Stimulated activated CD4-positive, alpha-beta T cell treated with anti-CD3 and anti-CD28 coated beads, Interleukin-12 subunit alpha, Interleukin-12 subunit beta, amount 100 ng/mL, for 24 hours (primary cell): ENCODE results near the gene CROT.

ENCODE experiments used
- DNase-seq, 2 experiments: peaks; one replicate each; pipeline ENCODE4 v3.0.0-alpha.2; 2020; ENCODE audit warnings: low read depth in 2 of 2

Gene CROT

DNA sequence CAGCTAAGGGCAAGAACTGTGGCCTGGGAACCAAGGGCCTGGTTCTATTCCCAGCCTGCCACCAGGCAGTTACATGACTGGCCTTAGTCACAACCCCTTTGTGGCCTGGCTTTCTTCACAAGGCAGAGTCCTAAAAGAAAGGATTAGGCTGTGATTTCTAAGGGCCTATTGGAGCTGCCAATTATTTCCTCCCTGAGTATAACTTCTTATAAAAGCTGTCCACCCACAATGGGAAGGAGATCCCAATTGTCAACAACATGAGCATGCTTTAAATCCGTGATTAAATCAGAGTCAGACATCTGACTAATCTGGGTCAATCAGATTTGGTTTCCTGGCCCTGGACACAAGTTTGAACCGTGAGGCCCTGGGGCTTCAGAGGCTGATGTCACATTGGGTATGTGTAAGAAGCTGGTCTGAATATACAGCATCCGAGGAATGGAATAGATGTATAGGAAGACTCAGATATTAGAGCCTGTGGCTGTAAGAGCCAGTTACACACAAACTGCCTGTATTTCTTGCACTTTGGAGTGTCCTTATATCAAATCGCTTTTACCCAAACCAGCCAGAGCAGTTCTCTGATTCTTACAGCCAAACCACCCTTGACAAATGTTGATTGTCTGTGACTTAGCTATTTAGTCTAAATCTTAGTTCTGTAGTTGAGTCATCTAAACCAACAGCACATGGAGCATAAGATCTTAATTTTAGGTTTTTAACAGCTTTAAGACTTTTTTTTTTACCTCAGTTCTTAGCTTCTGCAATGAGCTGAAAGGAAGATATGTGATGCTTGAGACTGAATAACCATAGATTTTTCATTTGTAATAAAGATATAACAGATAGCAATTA is 68.7 kb downstream of the CROT start:
- DNase-seq = no peak

DNA sequence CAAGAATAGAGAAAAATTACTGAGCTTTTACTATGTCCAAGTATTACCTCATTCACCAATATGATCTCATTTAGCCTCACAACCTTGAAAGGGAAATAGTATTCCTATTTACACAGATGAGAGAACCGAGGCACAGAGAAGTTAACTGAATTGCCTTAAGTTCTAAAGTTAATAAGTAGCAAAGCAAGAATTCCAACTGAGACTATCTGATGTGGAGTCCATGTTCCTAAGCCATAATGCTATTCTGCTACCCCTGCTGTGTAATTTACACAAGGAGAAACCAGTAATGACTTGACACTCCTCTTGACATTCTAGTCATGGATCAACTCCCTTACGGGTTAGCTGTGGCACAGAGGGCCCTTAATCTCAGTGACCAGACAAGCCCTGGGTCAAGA is 69.3 kb downstream of the CROT start:
- DNase-seq = no peak

DNA sequence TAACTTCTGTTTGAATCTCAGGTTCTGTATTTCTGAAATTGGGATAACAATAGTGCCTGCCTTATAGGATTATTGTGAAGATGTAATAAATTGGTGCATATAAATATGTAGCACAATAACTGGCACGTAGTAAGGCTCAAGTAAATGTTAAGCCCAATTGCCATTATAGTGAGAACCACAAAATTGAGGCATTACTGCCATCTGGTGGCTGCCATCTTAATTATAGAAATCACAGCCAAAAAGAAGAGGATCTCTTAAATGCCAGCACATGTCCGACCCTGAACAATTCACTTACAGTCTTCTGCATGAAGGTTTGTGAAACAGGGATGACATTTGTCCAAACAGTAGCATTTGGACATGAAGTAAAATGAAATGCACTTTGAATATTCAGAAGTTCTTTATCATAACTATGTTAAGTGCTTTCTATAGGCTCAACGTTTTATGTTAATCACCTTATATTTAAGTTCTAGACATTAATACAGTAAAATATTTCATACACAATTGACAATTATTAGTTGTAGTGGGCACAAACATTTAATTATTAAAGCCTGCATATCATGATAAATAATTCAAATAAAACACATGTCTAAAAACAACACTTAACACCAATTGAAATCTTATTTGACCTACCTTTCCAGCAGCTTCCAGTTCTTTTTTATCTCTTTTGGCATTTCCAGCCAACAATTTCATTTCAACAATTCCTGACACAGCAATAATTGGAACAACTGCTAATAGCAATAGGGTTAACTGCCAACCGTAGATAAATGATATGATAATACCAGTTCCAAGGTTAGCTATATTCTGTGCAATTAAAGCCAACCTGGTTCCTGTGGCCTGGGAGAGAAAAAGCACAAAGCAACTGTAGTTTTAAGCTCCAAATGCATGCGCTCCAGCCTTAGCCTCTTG is 71.5 kb downstream of the CROT start:
- DNase-seq = peak; percentile 38 to 56

DNA sequence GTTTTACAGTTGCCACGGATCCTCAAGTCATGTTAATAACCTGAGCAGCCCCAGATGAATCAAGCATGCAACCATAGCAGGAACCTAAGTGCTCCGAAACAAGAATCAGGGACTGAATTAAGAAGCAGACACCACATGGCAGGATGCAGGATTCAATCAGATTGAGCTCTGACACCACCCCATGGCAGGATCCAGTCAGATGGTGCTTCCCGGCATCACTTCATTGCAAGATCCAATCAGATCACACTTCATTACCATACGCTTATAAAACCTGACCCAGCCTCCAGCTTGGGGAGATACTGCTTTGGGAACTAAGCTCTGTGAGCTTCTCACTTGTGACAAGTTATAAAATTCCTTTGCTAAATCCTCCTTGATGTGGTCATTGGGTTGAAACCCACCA is 74.7 kb downstream of the CROT start:
- no peak for DNase-seq

DNA sequence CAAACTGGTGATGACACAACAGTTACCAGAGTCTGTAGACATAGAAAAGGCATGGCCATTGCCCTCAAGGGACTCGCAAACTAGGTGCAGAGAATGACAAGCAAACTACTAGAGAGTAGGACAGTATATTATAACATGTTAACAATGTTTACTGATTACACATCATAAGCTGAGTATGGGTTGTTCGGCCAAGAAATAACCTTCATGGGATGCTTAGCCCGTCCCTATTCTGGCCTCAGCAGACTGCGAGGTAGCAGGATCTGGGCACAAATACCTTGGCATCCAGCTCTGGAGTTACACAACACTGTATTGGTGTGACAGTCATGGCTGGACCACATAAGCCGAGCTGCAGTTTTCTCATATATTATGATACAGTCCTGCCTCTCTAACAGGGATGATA is 78.6 kb downstream of the CROT start:
- no peak for DNase-seq

DNA sequence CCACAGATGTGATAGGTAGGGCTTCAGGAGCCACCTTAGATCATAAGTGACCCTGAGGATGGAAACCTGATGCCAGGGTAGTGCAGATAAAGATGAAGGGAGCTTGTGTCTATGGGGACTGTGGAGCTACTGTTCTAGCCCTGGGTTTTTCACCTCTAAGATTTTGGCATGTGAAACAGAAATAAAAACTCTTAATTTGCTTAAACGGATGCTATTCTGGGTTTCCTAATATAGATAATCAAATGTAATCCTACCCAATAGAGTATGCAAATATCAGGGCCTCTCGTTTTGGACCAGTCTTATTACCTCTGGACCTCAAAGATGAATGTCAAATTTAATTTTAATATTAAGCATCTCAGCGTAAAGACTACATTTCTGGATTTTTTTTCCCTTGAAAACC is 80.7 kb downstream of the CROT start:
- no peak for DNase-seq

DNA sequence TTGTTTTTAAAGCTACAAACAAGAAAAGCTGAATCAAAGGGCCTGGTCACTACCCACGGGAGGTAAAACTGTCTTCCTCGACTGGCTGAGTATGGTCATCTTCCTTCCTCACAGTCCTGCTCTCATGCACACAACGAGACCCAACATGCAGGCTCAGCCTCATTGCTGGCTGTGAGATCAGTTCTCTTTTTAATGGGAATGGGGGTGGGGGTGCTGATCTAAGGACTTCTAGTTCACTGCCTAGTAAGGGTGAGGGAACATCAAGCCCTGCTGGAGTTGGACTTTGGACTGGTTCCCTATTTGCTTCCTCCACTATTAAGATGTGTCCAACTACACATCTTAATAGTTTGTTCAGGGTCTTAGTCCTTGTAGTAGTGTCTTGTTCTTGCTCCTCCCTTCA is 81.8 kb downstream of the CROT start:
- no peak for DNase-seq

DNA sequence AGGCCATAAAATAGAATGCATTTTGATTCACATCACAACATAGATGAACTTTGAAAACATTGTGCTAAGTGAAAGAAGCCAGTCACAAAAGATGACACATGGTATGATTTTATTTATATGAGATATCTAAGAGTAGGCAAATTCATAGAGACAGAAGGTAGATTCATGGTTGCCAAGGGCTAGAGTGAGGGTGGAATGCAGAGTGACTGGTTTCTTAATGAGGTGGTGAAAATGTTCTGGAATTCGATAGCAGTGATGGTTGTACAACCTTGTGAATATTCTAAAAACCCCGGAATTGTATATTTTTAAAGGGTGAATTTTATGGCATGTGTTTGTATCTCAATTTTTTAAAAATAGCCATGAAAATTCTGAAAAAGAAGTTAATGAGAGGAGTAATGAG is 87.1 kb downstream of the CROT start:
- DNase-seq = no peak

DNA sequence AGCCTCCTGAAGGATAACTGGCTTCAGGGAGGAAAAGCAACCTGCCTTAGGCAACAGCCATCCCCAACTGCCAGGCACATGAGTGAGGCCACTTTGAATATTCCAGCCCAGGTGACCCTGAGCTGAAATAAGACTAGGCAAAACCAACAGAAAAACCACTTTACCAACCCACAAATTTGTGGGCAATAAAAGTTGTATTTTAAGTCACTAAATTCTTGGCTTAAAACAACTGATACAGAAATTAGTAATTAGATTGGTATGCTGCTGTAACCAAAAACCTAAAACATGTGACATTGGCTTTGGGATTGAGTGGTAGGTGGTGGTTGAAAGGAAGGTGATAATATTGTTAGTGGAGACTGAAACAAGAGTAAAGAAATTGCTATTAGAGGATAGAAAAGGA is 90.1 kb downstream of the CROT start:
- DNase-seq = no peak

DNA sequence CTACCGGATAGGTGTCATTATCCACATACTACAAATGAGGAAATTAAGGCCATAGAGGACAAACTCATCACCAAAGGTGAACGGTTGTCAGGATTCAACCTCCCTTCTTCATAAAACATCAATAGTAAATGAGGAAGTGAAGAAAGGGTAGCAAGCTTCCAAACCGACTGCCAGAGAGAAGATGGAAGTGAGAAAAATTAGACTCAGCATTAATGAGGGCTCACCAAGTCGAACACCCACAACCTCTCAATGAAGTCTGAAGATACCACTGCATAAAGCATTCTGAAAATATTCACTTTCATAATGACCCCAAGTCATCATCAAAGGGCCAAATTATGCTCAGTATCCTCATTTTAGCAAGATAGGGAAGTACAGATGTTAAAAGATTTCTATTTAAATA is 100.4 kb downstream of the CROT start:
- no peak for DNase-seq

DNA sequence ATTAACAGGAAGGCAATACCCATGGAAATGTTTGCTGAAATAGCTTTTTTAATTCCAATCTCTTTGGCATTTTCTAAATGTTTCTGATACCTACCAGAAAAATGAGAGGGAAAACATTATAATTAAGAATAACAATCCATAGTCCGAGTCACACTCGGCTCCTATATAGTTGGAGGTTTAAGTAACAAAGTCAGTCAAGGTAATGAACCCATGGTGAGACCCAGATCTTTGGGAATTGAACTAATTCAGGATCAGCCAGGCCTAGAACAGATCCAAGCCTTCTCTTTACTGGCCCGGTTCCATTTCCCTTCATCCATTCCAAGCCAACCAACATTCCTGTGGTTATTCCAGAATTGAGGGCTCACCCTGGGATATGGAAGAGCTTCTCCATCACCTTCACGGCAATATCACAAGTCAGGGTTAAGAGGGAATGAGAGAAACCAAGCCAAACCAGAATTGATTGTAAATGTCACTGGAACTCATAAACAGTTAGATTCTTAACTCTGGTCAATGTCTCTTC is 101.7 kb downstream of the CROT start:
- DNase-seq = no peak

DNA sequence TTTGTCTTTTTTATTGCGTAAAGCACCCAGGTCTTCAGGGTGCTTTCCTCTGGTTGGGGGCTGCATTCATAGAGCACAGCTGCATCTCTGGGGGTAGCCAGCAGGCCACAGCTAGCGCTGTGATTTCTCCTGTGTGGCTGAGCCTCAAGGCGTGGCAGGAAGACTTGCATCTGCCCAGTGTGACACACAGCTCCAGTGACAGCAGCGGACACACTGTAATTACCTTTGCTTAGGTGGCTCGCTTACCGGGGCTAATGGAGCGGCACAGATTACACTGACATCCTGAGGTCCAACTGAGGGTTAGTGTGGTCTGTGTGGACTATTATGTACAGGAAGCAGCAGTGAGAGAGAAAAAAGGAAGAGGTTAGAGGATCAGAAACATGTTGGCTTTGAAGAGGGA is 102.9 kb downstream of the CROT start:
- no peak for DNase-seq
